IPS-15b (cell line): ENCODE data around the gene TMF1.

Experiments
- H3K27me3 ChIP-seq: one replicate; pipeline ENCODE4 v1.6.1; 2013; ENCODE audit warnings: low read length; ENCODE audit not compliant: control insufficient read depth, insufficient read depth
- H3K36me3 ChIP-seq: one replicate; pipeline ENCODE4 v1.6.1; 2013; ENCODE audit warnings: low read length; ENCODE audit not compliant: control insufficient read depth, insufficient read depth
- H3K4me1 ChIP-seq: one replicate; pipeline ENCODE4 v1.6.1; 2013; ENCODE audit warnings: mild to moderate bottlenecking, low read length; ENCODE audit not compliant: control insufficient read depth, insufficient read depth
- H3K4me3 ChIP-seq: one replicate; pipeline ENCODE4 v1.5.1; 2013; ENCODE audit warnings: low read depth, low read length
- H3K9ac ChIP-seq: one replicate; pipeline ENCODE4 v1.6.1; 2013; ENCODE audit warnings: low read depth, mild to moderate bottlenecking, low read length
- H3K9me3 ChIP-seq: one replicate; pipeline ENCODE4 v1.6.1; 2013; ENCODE audit warnings: mild to moderate bottlenecking, low read length; ENCODE audit not compliant: control insufficient read depth, insufficient read depth

The TMF1 gene

GRCh38 chr3:69065318-69065964 lies 13.3 kb upstream of the TMF1 start:
- no peak overlapping the region for H3K4me3 ChIP-seq
- H3K9me3 ChIP-seq: no peaks in the 10 kb centered on the region
- H3K36me3 ChIP-seq: peaks cover 4% of the 10 kb centered on the region
- H3K4me1 ChIP-seq: no peaks in the 10 kb centered on the region
- H3K27me3 ChIP-seq: no peaks in the 10 kb centered on the region
- no peak overlapping the region for H3K9ac ChIP-seq

- Histone ChIP-seq H3K9me3 (no peaks in the 10 kb centered on the region), H3K4me1 (no peaks in the 10 kb centered on the region), H3K9ac (no peak overlapping the region), H3K27me3 (no peaks in the 10 kb centered on the region), H3K4me3 (no peak overlapping the region), H3K36me3 (peaks cover 4% of the 10 kb centered on the region)
These were observed 11.5 kb upstream of the TMF1 start for GRCh38 chr3:69063636-69064035.

GRCh38 chr3:69059688-69060087 lies 7.6 kb upstream of the TMF1 start:
- H3K36me3 ChIP-seq: peaks cover 4% of the 10 kb centered on the region
- H3K9ac ChIP-seq: no peak overlapping the region
- H3K27me3 ChIP-seq: no peaks in the 10 kb centered on the region
- H3K4me3 ChIP-seq: no peak overlapping the region
- no peaks in the 10 kb centered on the region for H3K4me1 ChIP-seq
- no peaks in the 10 kb centered on the region for H3K9me3 ChIP-seq

GRCh38 chr3:69058947-69059224 lies 6.8 kb upstream of the TMF1 start:
- H3K4me1 ChIP-seq: no peaks in the 10 kb centered on the region
- H3K27me3 ChIP-seq: no peaks in the 10 kb centered on the region
- H3K9ac ChIP-seq: no peak overlapping the region
- no peak overlapping the region for H3K4me3 ChIP-seq
- H3K9me3 ChIP-seq: no peaks in the 10 kb centered on the region
- H3K36me3 ChIP-seq: peaks cover 4% of the 10 kb centered on the region

- H3K27me3 ChIP-seq: no peaks in the 10 kb centered on the region
- H3K4me1 ChIP-seq: no peaks in the 10 kb centered on the region
- H3K36me3 ChIP-seq: peaks cover 4% of the 10 kb centered on the region
- H3K9ac ChIP-seq: no peak overlapping the region
- H3K4me3 ChIP-seq: no peak overlapping the region
- no peaks in the 10 kb centered on the region for H3K9me3 ChIP-seq
These were observed 6.2 kb upstream of the TMF1 start for GRCh38 chr3:69058180-69058946.

- peaks cover 9% of the 10 kb centered on the region for H3K36me3 ChIP-seq
- no peaks in the 10 kb centered on the region for H3K27me3 ChIP-seq
- no peaks in the 10 kb centered on the region for H3K9me3 ChIP-seq
- peak overlapping the region; percentile 81 for H3K9ac ChIP-seq
- peaks cover 8% of the 10 kb centered on the region for H3K4me1 ChIP-seq
- H3K4me3 ChIP-seq: peak overlapping the region; percentile 99
These were observed 352 bp upstream of the TMF1 start for GRCh38 chr3:69052472-69052898.

- no peak overlapping the region for H3K4me3 ChIP-seq
- H3K9me3 ChIP-seq: no peaks in the 10 kb centered on the region
- no peaks in the 10 kb centered on the region for H3K27me3 ChIP-seq
- peaks cover 8% of the 10 kb centered on the region for H3K4me1 ChIP-seq
- no peak overlapping the region for H3K9ac ChIP-seq
- H3K36me3 ChIP-seq: peaks cover 12% of the 10 kb centered on the region
These were observed 3.1 kb downstream of the TMF1 start for GRCh38 chr3:69048990-69049389.

- Histone ChIP-seq H3K4me3 (no peak overlapping the region), H3K27me3 (no peaks in the 10 kb centered on the region), H3K9ac (no peak overlapping the region), H3K36me3 (peaks cover 12% of the 10 kb centered on the region), H3K4me1 (no peaks in the 10 kb centered on the region), H3K9me3 (no peaks in the 10 kb centered on the region)
These were observed 7.5 kb downstream of the TMF1 start for GRCh38 chr3:69044608-69045007.

GRCh38 chr3:69033470-69033869 lies 18.7 kb downstream of the TMF1 start:
- Histone ChIP-seq H3K27me3 (no peaks in the 10 kb centered on the region), H3K4me1 (no peaks in the 10 kb centered on the region), H3K9ac (no peak overlapping the region), H3K36me3 (no peaks in the 10 kb centered on the region), H3K4me3 (no peak overlapping the region), H3K9me3 (no peaks in the 10 kb centered on the region)

GRCh38 chr3:69032737-69033136 lies 19.4 kb downstream of the TMF1 start:
- Histone ChIP-seq H3K36me3 (no peaks in the 10 kb centered on the region), H3K4me3 (no peak overlapping the region), H3K9me3 (no peaks in the 10 kb centered on the region), H3K27me3 (no peaks in the 10 kb centered on the region), H3K4me1 (no peaks in the 10 kb centered on the region), H3K9ac (no peak overlapping the region)

- H3K9ac ChIP-seq: no peak overlapping the region
- H3K36me3 ChIP-seq: no peaks in the 10 kb centered on the region
- H3K4me3 ChIP-seq: no peak overlapping the region
- H3K27me3 ChIP-seq: no peaks in the 10 kb centered on the region
- no peaks in the 10 kb centered on the region for H3K4me1 ChIP-seq
- no peaks in the 10 kb centered on the region for H3K9me3 ChIP-seq
These were observed 20.0 kb downstream of the TMF1 start for GRCh38 chr3:69032142-69032541.

GRCh38 chr3:69031635-69032034 lies 20.5 kb downstream of the TMF1 start:
- Histone ChIP-seq H3K36me3 (no peaks in the 10 kb centered on the region), H3K27me3 (no peaks in the 10 kb centered on the region), H3K9me3 (no peaks in the 10 kb centered on the region), H3K9ac (no peak overlapping the region), H3K4me1 (no peaks in the 10 kb centered on the region), H3K4me3 (no peak overlapping the region)
